Neural crest cell (in vitro differentiated cells): ENCODE results near the gene RPS6KA5. TPM values are rescaled to one million over a fixed set of nuclear protein-coding genes. Genes with fewer than 3 reads are reported as not detected.

Experiments
- DNase-seq: peaks from one replicate; pipeline ENCODE4 v3.0.0; 2021; ENCODE audit warnings: low read depth, mixed read lengths, low spot score
- H3K27ac Mint-ChIP-seq: one replicate; pipeline ENCODE4 v1.8.0; 2021; ENCODE audit warnings: mild to moderate bottlenecking, mixed read lengths; ENCODE audit not compliant: unreplicated experiment
- H3K27me3 Mint-ChIP-seq: 2 replicates; pipeline ENCODE4 v1.8.0; 2021; ENCODE audit warnings: low read depth, mild to moderate bottlenecking, mixed read lengths
- H3K36me3 Mint-ChIP-seq: 2 replicates; pipeline ENCODE4 v1.8.0; 2021; ENCODE audit warnings: low read depth, mild to moderate bottlenecking, mixed read lengths
- H3K4me1 Mint-ChIP-seq: 2 replicates; pipeline ENCODE4 v1.8.0; 2021; ENCODE audit warnings: mixed read lengths
- H3K4me3 Mint-ChIP-seq: one replicate; pipeline ENCODE4 v1.8.0; 2021; ENCODE audit warnings: mild to moderate bottlenecking, mixed read lengths
- H3K9me3 Mint-ChIP-seq: 2 replicates; pipeline ENCODE4 v1.8.0; 2021; ENCODE audit warnings: mixed read lengths
- CTCF ChIP-seq: fragments of 200-600 bp; sonication (generic); conservative IDR thresholded peaks from 2 replicates; pipeline ENCODE4 v1.5.0; 2021; ENCODE audit warnings: antibody characterized with exemption, mild to moderate bottlenecking
- total RNA-seq: library from RNA; stranded (reverse); gene quantifications from 2 replicates; pipeline ENCODE4 v1.2.1, GENCODE V29; 2021

Gene RPS6KA5
- total RNA-seq, 1 donor from 2014 or later, result 2.2 TPM

- no peak for DNase-seq
- no peak overlapping the region for H3K4me3 Mint-ChIP-seq
- no peak overlapping the region for H3K27ac Mint-ChIP-seq
- H3K9me3 Mint-ChIP-seq, result no peaks in the 10 kb centered on the region
- no peaks in the 10 kb centered on the region for H3K36me3 Mint-ChIP-seq
- TF ChIP-seq CTCF, result no peak
- H3K27me3 Mint-ChIP-seq, result no peaks in the 10 kb centered on the region
- no peaks in the 10 kb centered on the region for H3K4me1 Mint-ChIP-seq
These were observed 13.9 kb downstream of the RPS6KA5 start for GRCh38 chr14:91046488-91047072.

GRCh38 chr14:91041450-91041849 lies 19.0 kb downstream of the RPS6KA5 start:
- H3K4me3 Mint-ChIP-seq, result no peak overlapping the region
- no peaks in the 10 kb centered on the region for H3K27me3 Mint-ChIP-seq
- no peaks in the 10 kb centered on the region for H3K36me3 Mint-ChIP-seq
- no peak for DNase-seq
- H3K4me1 Mint-ChIP-seq, result no peaks in the 10 kb centered on the region
- no peaks in the 10 kb centered on the region for H3K9me3 Mint-ChIP-seq
- TF ChIP-seq CTCF, result no peak
- no peak overlapping the region for H3K27ac Mint-ChIP-seq

- Mint-ChIP-seq H3K4me1 (no peaks in the 10 kb centered on the region), H3K27ac (no peak overlapping the region), H3K9me3 (no peaks in the 10 kb centered on the region), H3K36me3 (no peaks in the 10 kb centered on the region), H3K4me3 (no peak overlapping the region), H3K27me3 (no peaks in the 10 kb centered on the region)
- no peak for DNase-seq
- no peak for TF ChIP-seq CTCF
These were observed 19.9 kb downstream of the RPS6KA5 start for GRCh38 chr14:91040545-91040944.

GRCh38 chr14:91038439-91038838 lies 22.0 kb downstream of the RPS6KA5 start:
- Mint-ChIP-seq H3K27me3 (no peaks in the 10 kb centered on the region), H3K36me3 (no peaks in the 10 kb centered on the region), H3K4me3 (no peak overlapping the region), H3K9me3 (no peaks in the 10 kb centered on the region), H3K27ac (no peak overlapping the region), H3K4me1 (no peaks in the 10 kb centered on the region)
- DNase-seq, result no peak
- TF ChIP-seq CTCF, result no peak

GRCh38 chr14:91036741-91037469 lies 23.5 kb downstream of the RPS6KA5 start:
- H3K36me3 Mint-ChIP-seq, result no peaks in the 10 kb centered on the region
- H3K27ac Mint-ChIP-seq, result no peak overlapping the region
- no peaks in the 10 kb centered on the region for H3K9me3 Mint-ChIP-seq
- no peak for TF ChIP-seq CTCF
- no peak for DNase-seq
- H3K27me3 Mint-ChIP-seq, result no peaks in the 10 kb centered on the region
- H3K4me3 Mint-ChIP-seq, result no peak overlapping the region
- no peaks in the 10 kb centered on the region for H3K4me1 Mint-ChIP-seq
